SK-N-SH treated with all-trans-retinoic acid at 6 μM for 48 hours (cell line): ENCODE data around the gene GRK2.

Experiments
- ATAC-seq: fragments of 200-7000 bp; cut with Tn5 transposase; 3 replicates; pipeline ENCODE4 v1.9.1; 2020; ENCODE audit warnings: mild to moderate bottlenecking, moderate library complexity
- ARNTL ChIP-seq: fragments of 450-650 bp; formaldehyde crosslinking; IDR thresholded peaks from 2 replicates; pipeline ENCODE4 v1.5.0; 2020; ENCODE audit warnings: low read depth, mild to moderate bottlenecking, moderate library complexity, borderline replicate concordance
- BACH2 ChIP-seq: fragments of 250-450 bp; sonication (Bioruptor Pico); IDR thresholded peaks from 2 replicates; pipeline ENCODE4 v1.9.0; 2021; ENCODE audit warnings: mild to moderate bottlenecking, borderline replicate concordance
- CREB5 ChIP-seq: fragments of 250-450 bp; sonication (Bioruptor Pico); IDR thresholded peaks from 2 replicates; pipeline ENCODE4 v1.5.1; 2020; ENCODE audit warnings: low read depth, mild to moderate bottlenecking, moderate library complexity
- CSDC2 ChIP-seq: fragments of 250-450 bp; sonication (Bioruptor Pico); IDR thresholded peaks from 2 replicates; pipeline ENCODE4 v1.5.0; 2020; ENCODE audit warnings: mild to moderate bottlenecking, moderate library complexity
- CSRNP3 ChIP-seq: fragments of 250-450 bp; sonication (Bioruptor Pico); IDR thresholded peaks from 2 replicates; pipeline ENCODE4 v1.5.1; 2021; ENCODE audit warnings: mild to moderate bottlenecking, moderate library complexity
- ESRRG ChIP-seq: fragments of 250-450 bp; sonication (Bioruptor Pico); IDR thresholded peaks from 2 replicates; pipeline ENCODE4 v1.6.1; 2021; ENCODE audit warnings: mild to moderate bottlenecking
- GLIS3 ChIP-seq: fragments of 250-450 bp; sonication (Bioruptor Pico); IDR thresholded peaks from 2 replicates; pipeline ENCODE4 v1.5.0; 2020; ENCODE audit warnings: mild to moderate bottlenecking, moderate library complexity
- ISL1 ChIP-seq: fragments of 250-450 bp; sonication (Bioruptor Pico); IDR thresholded peaks from 2 replicates; pipeline ENCODE4 v2.1.2; 2022; ENCODE audit warnings: mild to moderate bottlenecking, moderate library complexity
- OSR1 ChIP-seq: fragments of 250-450 bp; sonication (Bioruptor Pico); IDR thresholded peaks from 2 replicates; pipeline ENCODE4 v1.8.0; 2022; ENCODE audit warnings: moderate library complexity, mild to moderate bottlenecking, inconsistent platforms
- POU6F1 ChIP-seq: fragments of 250-450 bp; sonication (Bioruptor Pico); IDR thresholded peaks from 2 replicates; pipeline ENCODE4 v1.8.0; 2021; ENCODE audit warnings: low read depth, mild to moderate bottlenecking, moderate library complexity, borderline replicate concordance
- PPARA ChIP-seq: fragments of 250-450 bp; sonication (Bioruptor Pico); IDR thresholded peaks from 2 replicates; pipeline ENCODE4 v1.5.0; 2020; ENCODE audit warnings: mild to moderate bottlenecking, borderline replicate concordance
- RARB ChIP-seq: fragments of 250-450 bp; sonication (Bioruptor Pico); IDR thresholded peaks from 2 replicates; pipeline ENCODE4 v1.8.0; 2021; ENCODE audit warnings: mild to moderate bottlenecking, moderate library complexity
- SNAI2 ChIP-seq: fragments of 250-450 bp; sonication (Bioruptor Pico); IDR thresholded peaks from 2 replicates; pipeline ENCODE4 v1.5.0; 2020; ENCODE audit warnings: mild to moderate bottlenecking, moderate library complexity
- TCF4 ChIP-seq: fragments of 250-450 bp; sonication (Bioruptor Pico); IDR thresholded peaks from 2 replicates; pipeline ENCODE4 v1.8.0; 2021; ENCODE audit warnings: mild to moderate bottlenecking, moderate library complexity, borderline replicate concordance
- TOX ChIP-seq: fragments of 250-450 bp; sonication (Bioruptor Pico); IDR thresholded peaks from 2 replicates; pipeline ENCODE4 v1.8.0; 2021; ENCODE audit warnings: mild to moderate bottlenecking, moderate library complexity, borderline replicate concordance
- TSHZ2 ChIP-seq: fragments of 250-450 bp; sonication (Bioruptor Pico); IDR thresholded peaks from 2 replicates; pipeline ENCODE4 v1.5.0; 2020; ENCODE audit warnings: mild to moderate bottlenecking, moderate library complexity
- ZC3H10 ChIP-seq: fragments of 250-450 bp; sonication (Bioruptor Pico); IDR thresholded peaks from 2 replicates; pipeline ENCODE4 v1.5.1; 2021; ENCODE audit warnings: mild to moderate bottlenecking, moderate library complexity
- ZFP3 ChIP-seq: fragments of 250-450 bp; sonication (Bioruptor Pico); IDR thresholded peaks from 2 replicates; pipeline ENCODE4 v1.5.0; 2020; ENCODE audit warnings: mild to moderate bottlenecking, moderate library complexity
- ZFP30 ChIP-seq: fragments of 450-650 bp; formaldehyde crosslinking; IDR thresholded peaks from 2 replicates; pipeline ENCODE4 v1.5.0; 2022; ENCODE audit warnings: mild to moderate bottlenecking, moderate library complexity
- ZNF565 ChIP-seq: fragments of 450-650 bp; formaldehyde crosslinking; conservative IDR thresholded peaks from 2 replicates; pipeline ENCODE4 v1.5.0; 2020; ENCODE audit warnings: low read depth, mild to moderate bottlenecking, moderate library complexity
- ZNF70 ChIP-seq: fragments of 450-650 bp; formaldehyde crosslinking; IDR thresholded peaks from 2 replicates; pipeline ENCODE4 v1.5.0; 2020; ENCODE audit warnings: mild to moderate bottlenecking, moderate library complexity
- ZNF8 ChIP-seq: fragments of 450-650 bp; formaldehyde crosslinking; IDR thresholded peaks from 2 replicates; pipeline ENCODE4 v1.5.0; 2020; ENCODE audit warnings: mild to moderate bottlenecking, moderate library complexity

Gene GRK2

GRCh38 chr11:67264260-67264659, 2.0 kb upstream of the GRK2 start:
- TF ChIP-seq SNAI2 (no peak), RARB (no peak), ZFP3 (CRISPR knock-in tag) (peak; percentile 93), ZC3H10 (CRISPR knock-in tag) (no peak), POU6F1 (CRISPR knock-in tag) (no peak), TSHZ2 (no peak), ZNF70 (CRISPR knock-in tag) (no peak), OSR1 (CRISPR knock-in tag) (no peak)
- no peak for ATAC-seq

GRCh38 chr11:67264877-67265632, 1.2 kb upstream of the GRK2 start:
- TF ChIP-seq TOX = no peak
- TF ChIP-seq POU6F1 (CRISPR knock-in tag) = no peak
- TF ChIP-seq GLIS3 (CRISPR knock-in tag) = no peak
- no peak for TF ChIP-seq BACH2 (CRISPR knock-in tag)
- TF ChIP-seq ZNF8 (CRISPR knock-in tag) = no peak
- no peak for TF ChIP-seq RARB
- TF ChIP-seq OSR1 (CRISPR knock-in tag) = no peak
- no peak for TF ChIP-seq ZNF565 (CRISPR knock-in tag)
- TF ChIP-seq ARNTL (CRISPR knock-in tag) = no peak
- no peak for TF ChIP-seq ZC3H10 (CRISPR knock-in tag)
- no peak for TF ChIP-seq CREB5 (CRISPR knock-in tag)
- no peak for TF ChIP-seq TCF4 (CRISPR knock-in tag)
- no peak for TF ChIP-seq SNAI2
- TF ChIP-seq ZNF70 (CRISPR knock-in tag) = no peak
- TF ChIP-seq ZFP30 = no peak
- TF ChIP-seq ISL1 (CRISPR knock-in tag) = no peak
- TF ChIP-seq ESRRG (CRISPR knock-in tag) = no peak
- TF ChIP-seq CSRNP3 (CRISPR knock-in tag) = no peak
- TF ChIP-seq CSDC2 = no peak
- TF ChIP-seq PPARA (CRISPR knock-in tag) = no peak
- TF ChIP-seq, all 23 proteins: peak for 0

More at GRCh38 chr11:67264877-67265632, 1.2 kb upstream of the GRK2 start:
- no peak for ATAC-seq
